SH-SY5Y (cell line): ENCODE results near the gene DOCK2.

Experiments used
- GATA2 ChIP-seq: IDR thresholded peaks from 2 replicates; pipeline ENCODE4 v1.6.1; 2011; ENCODE audit warnings: mild to moderate bottlenecking, low read depth, low read length
- GATA3 ChIP-seq: IDR thresholded peaks from 2 replicates; pipeline ENCODE4 v1.6.1; 2011; ENCODE audit warnings: low read depth, mild to moderate bottlenecking, low read length, moderate library complexity

The DOCK2 gene

DNA sequence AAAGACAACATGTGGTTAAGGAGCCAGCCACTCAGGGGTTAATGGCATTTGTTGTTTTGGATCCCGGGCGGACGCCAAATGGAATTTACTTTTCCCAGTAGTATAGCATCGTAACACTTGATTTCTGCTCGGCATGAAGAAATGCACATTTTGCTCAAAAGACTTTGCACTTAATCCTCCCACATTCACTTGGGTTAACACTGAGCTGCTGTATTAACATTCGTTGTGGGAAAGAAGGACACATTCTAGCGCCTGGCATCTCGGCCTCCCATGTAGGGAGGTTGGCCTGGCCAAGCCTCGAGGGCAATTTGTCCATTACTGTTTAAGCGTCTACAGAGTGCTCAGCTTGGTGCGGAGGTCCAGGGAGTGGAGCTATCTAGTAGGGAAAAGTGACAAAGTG, 375.5 kb downstream of the DOCK2 start:
- no peak for TF ChIP-seq GATA3
- TF ChIP-seq GATA2, result no peak

GRCh38 chr5:170020423-170020822, 383.3 kb downstream of the DOCK2 start:
- TF ChIP-seq GATA2 (no peak), GATA3 (no peak)

DNA sequence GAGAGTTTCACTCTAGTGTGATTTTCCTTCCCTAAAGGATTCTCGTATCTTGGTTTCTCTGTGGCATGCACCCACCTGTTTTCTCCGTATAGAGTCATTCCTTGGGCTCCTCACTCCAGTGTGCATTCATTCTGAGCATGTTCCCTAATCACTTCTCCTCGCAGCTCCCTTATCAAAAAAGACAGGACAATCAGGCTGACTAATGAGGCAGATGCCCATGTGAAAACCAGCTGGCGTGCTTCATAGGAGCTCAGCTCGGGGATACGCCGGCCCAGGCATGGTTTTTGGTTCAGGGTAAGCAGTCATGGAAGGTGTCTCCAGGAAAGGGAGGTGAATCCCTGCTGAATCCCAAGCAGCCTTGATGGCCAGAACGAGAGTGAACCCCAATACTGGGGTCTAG, 384.4 kb downstream of the DOCK2 start:
- no peak for TF ChIP-seq GATA2
- TF ChIP-seq GATA3, result no peak

- no peak for TF ChIP-seq GATA2
- TF ChIP-seq GATA3, result no peak
Observed at GRCh38 chr5:170025853-170026252, 388.8 kb downstream of the DOCK2 start.

GRCh38 chr5:170028124-170028523, 391.0 kb downstream of the DOCK2 start:
- TF ChIP-seq GATA2 (no peak), GATA3 (no peak)

DNA sequence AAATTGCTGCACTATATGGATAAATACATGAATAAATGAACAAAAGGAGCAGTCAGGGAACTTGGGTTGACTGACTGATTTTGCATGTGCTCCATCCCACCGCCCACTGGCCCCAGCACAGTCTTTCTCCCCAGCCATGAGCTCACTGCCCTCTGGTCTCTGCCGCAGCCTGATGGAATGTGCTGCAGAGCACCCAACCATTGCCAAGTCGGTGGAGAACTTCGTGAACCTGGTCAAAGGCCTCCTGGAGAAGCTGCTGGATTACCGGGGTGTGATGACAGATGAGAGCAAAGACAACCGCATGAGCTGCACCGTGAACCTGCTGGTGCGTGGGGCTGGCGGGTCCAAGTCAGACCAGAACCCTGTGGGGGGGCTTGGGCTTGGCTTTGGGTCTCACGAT, 397.2 kb downstream of the DOCK2 start:
- TF ChIP-seq GATA2, result no peak
- TF ChIP-seq GATA3, result no peak

GRCh38 chr5:170038241-170038640, 401.2 kb downstream of the DOCK2 start:
- TF ChIP-seq GATA2 (no peak), GATA3 (no peak)

GRCh38 chr5:170039830-170040229, 402.8 kb downstream of the DOCK2 start:
- TF ChIP-seq GATA3 (no peak), GATA2 (no peak)

DNA sequence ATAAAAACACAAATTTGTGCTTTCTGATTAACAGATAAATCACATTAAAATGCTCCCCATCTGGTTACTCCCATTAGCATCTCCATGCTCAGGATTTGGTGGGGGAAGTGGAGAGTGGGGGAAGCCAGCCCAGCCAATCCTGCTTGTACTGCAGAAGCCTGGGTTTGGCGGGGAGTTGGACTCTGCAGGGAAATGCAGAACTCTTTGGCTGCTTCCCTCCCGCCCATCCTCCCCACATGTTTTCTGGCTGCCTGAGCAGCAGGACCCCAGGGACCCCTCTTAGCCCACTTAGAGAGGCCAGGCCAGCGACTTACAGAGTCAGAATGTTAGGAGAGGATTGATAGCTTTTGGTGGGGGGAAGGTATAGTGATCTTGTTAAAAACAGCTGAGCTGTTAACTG, 409.2 kb downstream of the DOCK2 start:
- no peak for TF ChIP-seq GATA2
- TF ChIP-seq GATA3, result no peak

GRCh38 chr5:170049713-170050112, 412.6 kb downstream of the DOCK2 start:
- TF ChIP-seq GATA3 (no peak), GATA2 (no peak)

DNA sequence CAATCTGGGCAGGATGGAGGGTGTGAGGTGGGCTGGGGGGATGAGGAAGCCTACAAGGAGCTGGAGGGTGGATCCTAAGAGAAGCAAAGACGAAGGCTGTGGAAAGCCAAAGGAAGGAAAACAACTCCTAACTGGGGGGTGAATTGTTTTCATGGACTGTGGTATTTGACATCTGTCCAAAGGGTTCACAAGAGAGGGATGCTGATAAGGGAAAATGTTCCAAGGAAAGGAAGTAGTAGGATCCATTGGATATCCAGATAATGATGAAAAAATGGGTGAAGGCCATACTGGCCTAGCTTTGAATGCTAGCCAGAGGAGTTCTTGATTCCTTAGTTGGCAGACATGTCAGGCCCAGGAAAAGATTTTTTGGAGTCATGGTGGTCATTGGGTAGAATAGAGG, 416.8 kb downstream of the DOCK2 start:
- TF ChIP-seq GATA2, result no peak
- TF ChIP-seq GATA3, result no peak

DNA sequence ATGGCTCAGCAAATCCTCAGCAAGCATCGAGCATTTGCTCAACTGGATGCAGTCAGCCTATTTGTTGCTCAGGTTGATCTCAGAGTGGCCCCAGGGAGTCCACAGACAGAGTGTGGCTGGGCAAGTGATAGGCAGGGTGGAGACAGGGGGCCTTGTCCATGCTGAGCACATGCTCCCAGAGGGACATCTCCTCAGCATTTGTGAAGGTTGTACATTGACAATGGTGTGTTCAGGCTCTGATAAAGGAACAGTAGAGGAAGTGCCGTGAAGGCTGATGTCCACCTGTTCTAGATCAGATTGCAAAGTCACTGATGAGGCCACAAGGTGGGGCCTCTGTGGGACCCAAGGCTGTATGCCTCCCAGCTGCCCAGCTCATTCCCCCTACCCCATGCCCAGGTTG, 418.5 kb downstream of the DOCK2 start:
- TF ChIP-seq GATA2 (no peak), GATA3 (no peak)

- no peak for TF ChIP-seq GATA2
- TF ChIP-seq GATA3, result no peak
Observed at GRCh38 chr5:170056561-170057267, 419.6 kb downstream of the DOCK2 start.

DNA sequence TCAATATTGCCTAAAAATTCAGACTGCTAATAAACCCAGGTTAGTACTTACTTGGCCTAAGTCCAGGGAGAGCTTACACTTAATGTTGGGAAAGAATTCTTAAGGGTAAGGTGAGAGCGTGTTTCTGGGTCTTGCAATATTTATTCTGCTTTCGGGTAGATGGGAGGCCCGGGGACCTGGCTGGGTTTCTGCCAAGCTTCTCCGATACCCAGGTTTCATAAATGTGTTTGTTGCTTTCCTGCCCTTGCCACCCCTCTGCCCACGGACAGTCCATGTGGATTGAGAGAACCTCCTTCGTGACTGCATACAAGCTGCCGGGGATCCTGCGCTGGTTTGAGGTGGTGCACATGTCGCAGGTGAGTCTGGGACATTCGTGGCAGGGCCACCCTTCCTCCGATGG, 420.2 kb downstream of the DOCK2 start:
- TF ChIP-seq GATA2 (no peak), GATA3 (no peak)

DNA sequence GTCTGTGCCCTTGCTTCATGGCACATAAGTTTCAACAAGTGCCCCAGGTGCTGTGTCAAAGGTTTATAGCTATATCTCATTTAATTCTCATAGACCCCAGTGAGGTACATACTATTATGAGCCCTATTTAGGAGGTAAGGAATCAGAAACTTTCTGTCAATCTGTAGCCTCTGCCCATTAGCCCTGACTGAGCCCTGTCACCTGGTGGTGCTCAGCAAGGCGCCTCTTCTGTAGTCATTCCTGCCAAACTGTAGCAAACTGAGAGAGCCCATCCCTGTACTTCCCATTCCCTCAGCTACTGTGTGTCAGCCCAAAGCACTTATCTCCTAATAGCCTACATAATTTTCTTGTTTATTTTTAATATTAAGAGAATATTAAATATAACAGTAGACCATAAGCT, 422.1 kb downstream of the DOCK2 start:
- no peak for TF ChIP-seq GATA3
- TF ChIP-seq GATA2, result no peak

DNA sequence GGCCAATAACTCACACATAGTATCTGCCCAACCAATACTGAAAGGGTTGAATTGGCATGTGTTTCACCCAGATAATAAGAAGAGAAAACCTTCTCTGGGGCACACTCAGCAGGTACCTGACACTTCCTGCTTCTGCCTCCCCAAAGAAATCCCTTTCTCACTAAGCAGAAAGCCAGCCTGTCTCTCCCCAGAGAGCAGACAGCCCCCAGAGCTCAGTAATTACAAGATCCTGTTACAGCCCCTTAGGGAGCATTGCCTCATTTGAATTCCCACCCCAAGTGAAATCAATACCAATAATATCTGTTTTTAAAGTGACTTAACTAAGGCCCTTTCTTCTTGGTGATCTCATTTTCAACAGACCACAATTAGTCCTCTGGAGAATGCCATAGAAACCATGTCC, 430.1 kb downstream of the DOCK2 start:
- no peak for TF ChIP-seq GATA3
- no peak for TF ChIP-seq GATA2
